ENCODE results near the gene THBS3. TPM values are rescaled to one million over a fixed set of nuclear protein-coding genes. Genes with fewer than 3 reads are reported as not detected.

Gene THBS3
- total and polyA plus RNA-seq, 9 of the 15 experiments (the other 6 are each of a cell fraction or from before 2014, with no cell fraction given) = 0.59 to 8.3 (median 3.2) TPM

- peak; percentile 83 for FAIRE-seq
- TF ChIP-seq SMAD4 (CRISPR knock-in tag; conservative IDR thresholded peaks at IDR 0.05) = peak; percentile 47; the same call in 1 of the 2 replicates
- TF ChIP-seq, protein P1, sequence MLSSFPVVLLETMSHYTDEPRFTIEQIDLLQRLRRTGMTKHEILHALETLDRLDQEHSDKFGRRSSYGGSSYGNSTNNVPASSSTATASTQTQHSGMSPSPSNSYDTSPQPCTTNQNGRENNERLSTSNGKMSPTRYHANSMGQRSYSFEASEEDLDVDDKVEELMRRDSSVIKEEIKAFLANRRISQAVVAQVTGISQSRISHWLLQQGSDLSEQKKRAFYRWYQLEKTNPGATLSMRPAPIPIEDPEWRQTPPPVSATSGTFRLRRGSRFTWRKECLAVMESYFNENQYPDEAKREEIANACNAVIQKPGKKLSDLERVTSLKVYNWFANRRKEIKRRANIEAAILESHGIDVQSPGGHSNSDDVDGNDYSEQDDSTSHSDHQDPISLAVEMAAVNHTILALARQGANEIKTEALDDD (IDR thresholded peaks at IDR 0.05) = 0 out of 2 replicates have a peak, but pooled peaks have one; percentile 33
- TF ChIP-seq MEIS2 (IDR thresholded peaks at IDR 0.05; ENCODE audit: partially characterized antibody) = no peak
- peak; percentile 66; the same call in 1 of the 2 replicates for TF ChIP-seq SREBF1 (IDR thresholded peaks at IDR 0.05; ENCODE audit: borderline replicate concordance, low read depth, low read length)
- peak; percentile 85 for TF ChIP-seq RBFOX2 (IDR thresholded peaks at IDR 0.05; ENCODE audit: low read depth, low read length)
- TF ChIP-seq THAP12 (CRISPR knock-in tag; IDR thresholded peaks at IDR 0.05) = no peak; the same call in 1 of the 2 replicates
- peak; percentile 98 for TF ChIP-seq ZNF444 (CRISPR knock-in tag; IDR thresholded peaks at IDR 0.05)
- TF ChIP-seq, protein P2, sequence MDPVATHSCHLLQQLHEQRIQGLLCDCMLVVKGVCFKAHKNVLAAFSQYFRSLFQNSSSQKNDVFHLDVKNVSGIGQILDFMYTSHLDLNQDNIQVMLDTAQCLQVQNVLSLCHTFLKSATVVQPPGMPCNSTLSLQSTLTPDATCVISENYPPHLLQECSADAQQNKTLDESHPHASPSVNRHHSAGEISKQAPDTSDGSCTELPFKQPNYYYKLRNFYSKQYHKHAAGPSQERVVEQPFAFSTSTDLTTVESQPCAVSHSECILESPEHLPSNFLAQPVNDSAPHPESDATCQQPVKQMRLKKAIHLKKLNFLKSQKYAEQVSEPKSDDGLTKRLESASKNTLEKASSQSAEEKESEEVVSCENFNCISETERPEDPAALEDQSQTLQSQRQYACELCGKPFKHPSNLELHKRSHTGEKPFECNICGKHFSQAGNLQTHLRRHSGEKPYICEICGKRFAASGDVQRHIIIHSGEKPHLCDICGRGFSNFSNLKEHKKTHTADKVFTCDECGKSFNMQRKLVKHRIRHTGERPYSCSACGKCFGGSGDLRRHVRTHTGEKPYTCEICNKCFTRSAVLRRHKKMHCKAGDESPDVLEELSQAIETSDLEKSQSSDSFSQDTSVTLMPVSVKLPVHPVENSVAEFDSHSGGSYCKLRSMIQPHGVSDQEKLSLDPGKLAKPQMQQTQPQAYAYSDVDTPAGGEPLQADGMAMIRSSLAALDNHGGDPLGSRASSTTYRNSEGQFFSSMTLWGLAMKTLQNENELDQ (CRISPR knock-in tag; IDR thresholded peaks at IDR 0.05; ENCODE audit: borderline replicate concordance) = no peak
- peak; percentile 84 for TF ChIP-seq CXXC5 (CRISPR knock-in tag; IDR thresholded peaks at IDR 0.05)
- peak; percentile 82 for TF ChIP-seq ZBTB7A (IDR thresholded peaks at IDR 0.05; ENCODE audit: borderline replicate concordance, control insufficient read depth, low read depth, low read length)
- no peak for TF ChIP-seq HDAC3 (IDR thresholded peaks at IDR 0.05; ENCODE audit: borderline replicate concordance, partially characterized antibody)
- TF ChIP-seq RBBP5 (IDR thresholded peaks at IDR 0.05; ENCODE audit: borderline replicate concordance, insufficient read depth, low read length, poor library complexity, severe bottlenecking) = peak; percentile 49
- TF ChIP-seq SIX5 (IDR thresholded peaks at IDR 0.05; ENCODE audit: borderline replicate concordance in 1 of 2, insufficient read depth in 1 of 2, low read depth in 1 of 2, low read length in 2 of 2) = peak; percentile 68 to 77
- no peak for TF ChIP-seq NCOA4 (IDR thresholded peaks at IDR 0.05; ENCODE audit: partially characterized antibody)
Measured at GRCh38 chr1:155255243-155256007, 47.7 kb upstream of the THBS3 start, which contains the start of gene ENTREP3. ENTREP3 (minus strand) TSS chr1:155255483; CDS start chr1:155254877, 606 bp downstream.

More at GRCh38 chr1:155255243-155256007, 47.7 kb upstream of the THBS3 start, which contains the start of gene ENTREP3:
- ChIA-PET POLR2A (interaction anchor here (0.7 to 2.1 kb wide), 6 partner anchors 8 to 66 kb away, joined by 3 to 9 read pairs (median 4); partner anchors contain the start of gene RUSC1), CTCF (ENCODE audit: low intra/inter-chr PET ratio) (interaction anchor here (0.7 kb wide), 1 partner anchor 34 kb away, joined by 5 read pairs; no protein-coding TSS in a partner anchor)
- Histone ChIP-seq H3K36me3 (ENCODE audit: control insufficient read depth, insufficient read depth, low read length) (peaks cover 42% of the 10 kb centered on the region; the same call in 2 of the 3 replicates), H3K4me1 (replicated peaks in 1 of 2; ENCODE audit: control insufficient read depth in 2 of 2, insufficient read depth in 2 of 2, low read length in 2 of 2) (peaks cover 25 to 46% of the 10 kb centered on the region in 2 experiments), H3K9me1 (ENCODE audit: control insufficient read depth, insufficient read depth, low read length) (no peaks in the 10 kb centered on the region), H3K27ac (ENCODE audit: extremely low read depth, low read depth, low read length) (peak within 1 kb of the TSS; percentile 65), H4K20me1 (replicated peaks; ENCODE audit: control insufficient read depth, insufficient read depth, low read length) (no peaks in the 10 kb centered on the region), H3K27me3 (ENCODE audit: control insufficient read depth in 2 of 2, insufficient read depth in 2 of 2, low read length in 2 of 2) (no peaks in the 10 kb centered on the region), H3K9ac (ENCODE audit: insufficient read depth in 1 of 2, low read depth in 2 of 2, low read length in 2 of 2) (peak within 1 kb of the TSS; percentile 75 to 97), H2AFZ (ENCODE audit: low read depth, low read length) (peak within 1 kb of the TSS; percentile 93), H3K4me3 (peak within 1 kb of the TSS; percentile 58), H3K79me2 (ENCODE audit: control insufficient read depth, insufficient read depth, low read length) (peaks cover 23% of the 10 kb centered on the region), H3K4me2 (ENCODE audit: insufficient read depth, low read length) (peak within 1 kb of the TSS; percentile 81), H3K9me3 (replicated peaks; ENCODE audit: control insufficient read depth, insufficient read depth, low read depth, low read length) (no peaks in the 10 kb centered on the region)
- 8% methylated on average over 30 of the region's 54 CpGs for WGBS (ENCODE audit: insufficient coverage, low coverage, missing lambda C conversion rate)
- peak; percentile 92 to 94 (median 94) for DNase-seq (ENCODE audit: extremely low read depth in 1 of 4, low spot score in 3 of 4)
- intact Hi-C loops (cut with micrococcal nuclease) (loop anchor here (10.0 kb wide), 1 partner anchor 249 kb away; no protein-coding TSS in a partner anchor), in situ Hi-C loops (cut with MboI) (loop anchor here (10.0 kb wide), 1 partner anchor 339 kb away; no protein-coding TSS in a partner anchor)
- BruUV-seq (replicated peaks) = no TSS peak
- ATAC-seq = peak; percentile 92
